Ramos (cell line): ENCODE results near the gene NCOA4.
"Not testable (repeated sequence)": the region's sequence is repeated elsewhere in the genome, so short reads cannot be mapped to it uniquely, and the experiment has no call there.

Experiments
- in situ Hi-C: fragments of 300-500 bp; cut with MboI; formaldehyde crosslinking; loops from one replicate; pipeline ENCODE4 v1.14.3; 2022; ENCODE audit warnings: low sequenced_read_pairs; ENCODE audit not compliant: unreplicated experiment

NCOA4 gene

GRCh38 chr10:46024948-46025347, 5.5 kb downstream of the NCOA4 start:
- in situ Hi-C loops, result loop anchor here (25.0 kb wide), 1 partner anchor 788 kb away; no protein-coding TSS in a partner anchor

DNA sequence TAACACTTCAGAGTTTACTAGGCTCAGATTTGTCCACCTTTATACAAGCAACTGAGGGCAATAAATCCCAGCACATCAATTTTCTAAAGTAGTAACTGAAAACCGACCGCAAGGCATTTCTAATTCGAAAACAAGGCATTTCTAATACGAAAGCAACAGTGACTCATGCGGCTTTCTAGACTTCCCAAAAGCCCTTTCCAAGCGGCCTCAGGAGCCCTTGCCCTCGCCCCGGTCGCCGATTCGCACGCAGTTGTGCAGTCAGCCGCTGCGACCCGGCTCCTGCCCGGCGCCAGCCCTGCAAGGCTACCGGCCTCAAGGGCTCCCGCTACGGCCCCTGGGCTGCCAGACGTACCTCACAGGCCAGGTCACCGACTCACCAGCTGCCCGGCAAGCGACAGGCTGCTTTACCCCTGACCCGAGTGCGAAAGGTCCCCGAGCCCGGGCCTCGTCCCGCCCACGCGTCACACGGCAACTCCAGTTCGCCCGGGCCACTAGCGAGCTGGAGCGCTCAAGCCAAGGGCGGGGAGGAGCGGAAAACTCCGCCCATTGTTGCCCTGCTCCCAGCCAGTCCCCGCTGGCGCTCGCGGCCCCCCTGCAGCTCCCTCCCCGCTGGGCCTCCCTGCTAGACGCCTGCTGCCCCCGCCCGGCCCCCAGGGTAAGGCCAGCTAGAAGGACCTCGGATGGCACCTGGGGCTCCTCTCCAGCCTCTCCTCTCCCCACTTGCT, 7.3 kb downstream of the NCOA4 start:
- in situ Hi-C loops, result no loop called here

- in situ Hi-C loops, result no loop called here
Measured at GRCh38 chr10:46020344-46020657, 10.1 kb downstream of the NCOA4 start.

DNA sequence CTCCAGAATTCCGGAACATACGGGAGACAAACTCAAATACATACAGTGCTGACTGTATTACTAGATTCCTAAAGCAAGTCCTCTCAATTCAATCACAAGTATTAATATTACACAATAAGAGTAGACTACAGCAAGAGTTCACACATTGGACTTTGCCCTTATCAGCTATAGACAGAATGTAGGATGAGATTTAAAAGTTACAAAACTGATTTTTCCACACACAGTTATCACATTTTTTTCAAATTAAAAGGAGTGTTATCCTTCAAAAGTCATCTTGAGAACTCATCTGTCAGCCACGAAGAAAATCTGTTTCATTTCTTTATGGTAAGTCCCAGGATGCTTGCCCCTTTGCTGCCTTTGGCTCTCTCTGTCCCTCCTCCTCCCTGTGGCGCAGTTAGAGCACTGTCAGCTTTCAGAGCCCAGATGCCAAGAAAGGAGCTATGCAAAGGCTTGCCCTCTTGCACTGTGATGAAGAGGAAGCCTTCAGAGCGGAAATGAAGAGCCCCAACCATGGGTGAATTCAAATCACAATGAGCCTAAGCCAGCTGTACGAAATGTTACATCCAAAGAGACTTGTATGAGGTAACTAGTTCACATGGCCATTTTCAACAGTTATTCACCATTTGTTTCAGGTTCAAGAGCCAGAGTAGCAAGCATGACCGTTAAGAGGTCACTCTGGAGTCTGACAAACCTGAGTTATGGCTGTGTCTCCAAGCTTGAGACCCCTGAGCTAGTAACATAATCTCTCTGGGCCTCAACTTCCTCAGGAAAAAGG, 10.7 kb downstream of the NCOA4 start:
- in situ Hi-C loops, result no loop called here

- in situ Hi-C loops, result no loop called here
Measured at GRCh38 chr10:46019177-46019528, 11.3 kb downstream of the NCOA4 start.

GRCh38 chr10:46018453-46019176, 11.8 kb downstream of the NCOA4 start:
- in situ Hi-C loops, result no loop called here

DNA sequence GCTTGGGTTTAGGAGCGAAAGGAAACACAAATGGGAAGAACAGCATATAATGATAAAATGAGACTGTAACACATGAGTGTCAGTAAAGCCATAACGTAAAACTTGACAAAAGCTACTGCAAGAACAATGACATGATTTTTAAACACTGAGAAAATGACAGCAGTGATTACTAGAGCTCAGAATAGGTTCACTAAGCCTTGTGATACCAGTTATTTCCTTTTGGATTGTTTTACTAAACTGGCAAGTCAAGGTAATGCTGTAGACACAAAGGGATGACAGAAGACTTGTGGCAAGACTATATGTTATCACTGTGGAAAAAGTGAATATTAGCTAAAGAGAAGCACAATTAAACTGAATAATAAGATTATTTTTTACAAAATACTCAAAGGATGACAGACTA, 12.7 kb downstream of the NCOA4 start:
- in situ Hi-C loops, result no loop called here

DNA sequence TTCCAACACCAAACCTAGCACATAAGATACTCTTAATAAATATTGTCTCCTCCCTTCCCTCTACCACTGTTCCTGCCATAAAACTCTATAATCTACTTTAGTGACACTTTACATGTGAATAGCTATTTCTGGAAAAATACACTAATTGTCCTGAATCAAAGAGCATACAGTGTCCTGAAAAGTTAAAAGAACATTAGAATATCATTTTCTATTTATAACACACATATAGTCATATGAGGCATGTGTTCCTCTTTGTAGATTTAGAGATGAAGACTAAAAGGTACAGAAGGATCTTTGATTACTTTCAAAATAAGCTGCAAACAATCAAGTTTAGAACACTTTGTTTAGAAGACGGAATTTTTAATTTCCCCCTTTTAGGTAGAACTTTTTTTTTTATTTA, 13.6 kb downstream of the NCOA4 start:
- in situ Hi-C loops, result no loop called here

DNA sequence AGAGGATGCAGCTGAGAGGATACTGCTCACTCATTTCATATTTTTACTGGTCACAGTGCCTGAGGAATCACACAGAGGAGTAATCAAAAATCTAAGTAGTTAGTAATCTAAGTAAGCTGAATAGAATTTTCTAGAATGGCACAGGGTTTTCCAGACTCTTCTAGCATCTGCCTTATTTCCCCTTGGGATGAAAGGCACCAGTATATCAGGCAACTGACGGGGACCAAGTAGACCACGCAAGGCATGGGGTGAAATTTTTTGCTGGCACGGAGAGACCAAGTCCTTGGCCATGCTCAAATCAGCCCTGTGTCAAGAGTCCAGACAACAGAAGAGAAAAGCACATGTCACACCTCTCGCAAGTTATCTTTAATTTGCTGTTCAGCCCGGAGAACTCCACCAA, 14.2 kb downstream of the NCOA4 start:
- in situ Hi-C loops, result no loop called here

- in situ Hi-C loops, result no loop called here
Measured at GRCh38 chr10:46014683-46015405, 15.6 kb downstream of the NCOA4 start.

DNA sequence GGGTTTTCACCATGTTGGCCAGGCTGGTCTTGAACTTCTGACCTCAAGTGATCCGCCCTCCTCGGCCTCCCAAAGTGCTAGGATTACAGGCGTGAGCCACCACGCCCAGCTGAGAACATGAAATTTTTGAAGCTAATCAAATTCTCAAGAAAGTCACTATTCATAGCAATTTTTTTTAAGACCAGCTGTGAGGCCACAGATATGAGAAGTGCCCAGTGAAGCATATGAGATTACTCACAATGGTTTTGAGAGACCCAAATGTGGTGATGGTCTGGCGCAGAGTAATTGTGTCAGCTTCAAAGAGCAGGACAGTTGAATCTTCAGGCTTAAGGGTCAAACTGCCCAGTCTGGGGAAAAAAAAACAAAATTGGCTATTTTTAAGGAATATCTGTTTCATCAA, 16.2 kb downstream of the NCOA4 start:
- in situ Hi-C loops, result no loop called here

- in situ Hi-C loops, result no loop called here
Measured at GRCh38 chr10:46012746-46013145, 17.7 kb downstream of the NCOA4 start.

DNA sequence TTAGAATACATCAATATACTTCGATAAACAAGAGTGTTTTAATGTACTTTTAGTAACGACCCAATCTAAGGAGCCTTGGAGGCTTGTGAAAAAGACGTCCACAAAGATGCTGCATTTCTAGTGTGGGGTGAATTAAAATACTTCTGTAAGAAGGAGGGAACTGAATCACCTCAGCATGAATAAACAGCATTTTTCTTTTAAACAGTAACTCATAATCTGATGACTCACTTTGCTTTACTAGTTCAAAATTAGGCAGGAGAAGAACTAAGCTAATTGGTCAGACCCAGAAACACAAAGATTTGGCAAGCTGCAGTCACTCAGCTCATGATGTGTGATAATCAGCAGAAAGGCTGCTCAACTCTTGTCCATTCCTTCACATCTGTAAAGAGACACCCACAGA, 24.2 kb downstream of the NCOA4 start:
- in situ Hi-C loops, result no loop called here

DNA sequence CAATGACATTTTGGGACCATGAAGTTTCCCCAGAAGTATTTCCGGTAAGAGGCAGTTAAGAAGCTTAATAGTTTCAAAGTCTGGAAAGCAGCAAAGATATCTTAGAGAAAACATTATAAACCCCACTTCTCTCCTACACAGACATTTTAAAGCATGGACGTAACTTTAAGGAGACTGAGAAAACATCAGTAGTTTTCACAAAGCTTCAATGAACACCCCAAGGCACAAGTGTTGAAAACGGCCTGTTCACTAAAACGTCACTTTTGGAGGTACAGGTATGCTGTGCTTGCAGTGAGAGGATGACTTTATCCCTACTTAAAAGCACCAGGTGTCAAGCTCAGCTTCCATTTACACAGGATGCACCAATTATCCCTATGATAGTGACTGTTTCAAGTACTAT, 25.0 kb downstream of the NCOA4 start:
- in situ Hi-C loops, result no loop called here

DNA sequence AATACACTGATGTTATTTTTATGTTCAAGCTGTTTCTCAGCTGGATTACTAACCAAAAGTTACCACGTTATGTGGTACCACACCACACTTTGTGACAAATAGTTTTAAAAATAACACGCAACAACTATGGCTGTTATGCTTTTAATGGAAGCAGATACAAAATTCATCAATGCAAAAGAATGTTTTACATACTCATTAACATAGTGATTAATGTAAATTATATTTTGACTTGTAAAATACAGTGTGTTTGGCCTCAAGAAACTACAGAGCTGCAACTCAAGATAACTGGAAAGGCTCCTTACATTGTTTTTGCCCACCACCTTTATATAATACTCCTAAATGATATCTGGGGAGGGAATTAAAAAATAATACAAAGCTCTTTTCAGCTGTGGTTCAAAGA, 25.5 kb downstream of the NCOA4 start:
- in situ Hi-C loops, result no loop called here

DNA sequence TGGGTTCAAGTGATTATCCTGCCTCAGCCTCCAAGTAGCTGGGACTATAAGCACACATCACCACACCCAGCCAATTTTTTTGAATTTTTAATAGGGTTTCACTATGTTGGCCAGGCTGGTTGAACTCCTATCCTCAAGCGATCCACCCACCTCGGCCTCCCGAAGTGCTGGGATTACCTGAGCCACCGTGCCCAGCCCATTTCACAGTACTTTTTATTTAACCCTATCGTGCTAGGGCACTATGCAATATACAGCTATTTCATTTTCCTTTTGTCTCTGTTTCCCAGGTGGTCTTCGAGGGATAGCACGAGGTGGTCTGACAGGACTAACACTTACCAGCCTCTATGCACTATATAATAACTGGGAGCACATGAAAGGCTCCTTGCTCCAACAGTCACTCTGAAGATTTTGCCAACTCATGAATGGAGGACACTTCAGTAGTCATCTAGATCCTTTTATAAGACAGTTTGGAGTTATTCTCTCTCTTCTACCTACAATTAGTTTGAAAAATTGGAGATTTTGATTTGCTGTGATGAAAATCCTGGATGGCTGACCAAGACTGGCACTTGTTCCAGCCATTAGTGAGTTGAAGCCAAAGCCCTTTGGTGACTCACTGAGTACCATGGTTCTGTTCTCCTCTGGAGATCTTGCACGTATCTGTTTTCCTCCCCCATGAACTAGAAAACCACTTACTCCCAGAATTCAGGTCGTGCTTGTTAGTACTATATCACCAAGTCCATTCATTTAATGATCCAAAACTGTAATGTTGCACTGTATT, 27.3 kb downstream of the NCOA4 start:
- in situ Hi-C loops, result no loop called here

DNA sequence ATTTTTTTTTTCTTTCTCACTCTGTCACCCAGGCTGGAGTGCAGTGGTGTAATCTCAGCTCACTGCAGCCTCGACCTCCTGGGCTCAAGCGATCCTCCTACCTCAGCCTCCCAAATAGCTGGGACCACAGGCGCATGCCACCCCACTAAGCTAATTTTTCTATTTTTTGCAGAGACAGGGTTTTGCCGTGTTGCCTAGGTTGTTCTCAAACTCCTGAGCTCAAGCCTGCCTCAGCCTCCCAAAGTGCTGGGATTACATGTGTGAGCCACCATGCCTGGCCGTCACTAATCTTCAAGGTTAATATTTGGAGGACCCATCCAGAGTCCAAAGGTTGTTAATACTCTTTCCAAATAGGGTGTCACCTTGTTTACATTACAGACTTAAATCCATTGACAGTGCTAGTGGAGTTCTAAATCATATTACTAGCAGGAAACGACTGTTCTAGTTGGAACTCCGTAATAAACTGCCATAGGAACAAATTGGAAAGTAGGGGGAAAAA, 28.2 kb downstream of the NCOA4 start:
- in situ Hi-C loops, result not testable (repeated sequence)

DNA sequence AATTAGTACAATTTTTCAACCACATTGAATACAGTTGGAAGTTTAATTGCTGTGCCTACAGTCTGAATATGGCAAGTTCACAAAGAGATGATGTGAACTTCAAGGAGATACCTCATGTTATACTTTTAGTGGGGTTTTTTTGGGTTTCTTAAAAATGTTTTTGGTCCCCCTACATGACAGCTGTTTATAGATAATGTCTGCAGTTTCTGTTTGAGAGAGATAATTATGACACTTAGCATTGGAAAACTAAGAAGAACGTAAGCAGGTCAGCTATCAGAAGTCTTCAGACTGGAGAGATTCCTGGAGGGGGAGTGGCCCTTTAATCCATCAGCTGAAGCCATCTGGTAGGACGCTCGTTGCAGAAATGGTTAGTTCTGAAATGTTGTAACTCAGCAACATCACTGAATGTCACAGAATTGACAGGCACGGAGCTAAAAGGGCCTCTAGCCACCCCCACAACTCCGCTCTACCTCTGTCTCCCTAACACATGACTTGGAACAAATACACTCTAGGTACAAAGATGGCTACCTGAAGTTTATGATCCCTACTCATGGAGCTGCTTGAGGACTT, 29.2 kb downstream of the NCOA4 start:
- in situ Hi-C loops, result no loop called here

DNA sequence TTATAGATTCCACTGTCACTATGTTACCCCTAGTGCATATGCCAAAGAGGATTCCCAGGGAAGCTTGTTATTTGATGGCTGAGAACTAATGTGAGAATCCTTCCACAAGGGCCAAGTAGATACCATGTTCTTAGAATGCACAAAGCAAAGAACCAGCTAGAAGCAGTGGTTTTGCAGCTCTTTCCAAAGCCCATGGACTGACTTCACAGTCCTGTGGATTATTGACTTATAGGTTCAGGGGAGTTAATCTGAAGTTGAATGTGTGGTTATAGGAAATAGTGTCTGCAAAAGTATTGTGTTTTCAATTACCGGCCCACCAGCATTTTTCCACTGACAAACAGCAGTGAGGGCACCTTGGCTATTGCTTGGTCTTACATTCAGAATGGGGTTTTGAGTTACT, 29.9 kb downstream of the NCOA4 start:
- in situ Hi-C loops, result no loop called here

- in situ Hi-C loops, result not testable (repeated sequence)
Measured at GRCh38 chr10:45999955-46000354, 30.5 kb downstream of the NCOA4 start.
